ENCODE measurements around the gene ASB1. TPM values are rescaled to one million over a fixed set of nuclear protein-coding genes. Genes with fewer than 3 reads are reported as not detected.

The ASB1 gene
- total RNA-seq, 2 experiments from 2014 or later: 14.3 to 19.6 TPM

DNA sequence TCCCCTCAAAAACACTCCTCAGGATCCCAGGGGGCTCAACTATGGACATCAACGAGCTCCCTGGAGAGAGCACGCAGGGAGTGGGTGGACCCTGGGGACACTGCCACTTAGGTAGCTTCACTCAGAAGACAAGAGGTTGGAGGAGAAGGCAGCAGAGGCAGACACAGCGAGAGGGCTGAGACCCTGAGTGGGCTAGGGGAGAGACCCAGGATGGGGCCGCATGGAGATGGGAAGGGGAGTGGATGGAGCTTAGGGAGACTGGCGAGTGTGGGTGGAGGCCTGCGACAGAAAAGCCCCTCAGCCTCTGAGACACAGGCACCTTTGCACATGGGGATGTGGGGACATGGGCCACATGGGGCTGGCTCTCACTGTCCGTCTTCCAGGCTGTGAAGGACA is 70.9 kb downstream of the ASB1 start:
- TF ChIP-seq CTCF (IDR thresholded peaks at IDR 0.05): no peak
- Histone ChIP-seq H3K9me3 (ENCODE audit: control insufficient read depth in 1 of 2, insufficient read depth in 1 of 2, low read length in 2 of 2) (no peaks in the 10 kb centered on the region), H3K27me3 (ENCODE audit: control insufficient read depth in 1 of 2, insufficient read depth in 2 of 2, low read length in 2 of 2) (no peaks in the 10 kb centered on the region), H3K4me1 (ENCODE audit: insufficient read depth, low read length) (peaks cover 25% of the 10 kb centered on the region), H3K27ac (ENCODE audit: low read depth in 1 of 2, low read length in 2 of 2) (no peak overlapping the region), H3K4me3 (ENCODE audit: low read length) (no peak overlapping the region), H3K36me3 (ENCODE audit: insufficient read depth, low read length) (no peaks in the 10 kb centered on the region)
- H3K27ac Mint-ChIP-seq: no peak overlapping the region
- intact Hi-C loops (cut with DNase I, micrococcal nuclease): no loop called here
- no peak for DNase-seq
- no peaks in the 10 kb centered on the region for H3K36me3 Mint-ChIP-seq (ENCODE audit: low read depth)
- POLR2A ChIA-PET: no interaction called here
- H3K4me3 Mint-ChIP-seq: no peak overlapping the region
- peaks cover 32% of the 10 kb centered on the region for H3K4me1 Mint-ChIP-seq (ENCODE audit: low read depth)
- ATAC-seq (ENCODE audit: poor library complexity): no peak
- no peaks in the 10 kb centered on the region for H3K9me3 Mint-ChIP-seq
- no peaks in the 10 kb centered on the region for H3K27me3 Mint-ChIP-seq
- CTCF ChIA-PET: no interaction called here

- ATAC-seq (ENCODE audit: poor library complexity) (no peak), DNase-seq (no peak)
- ChIA-PET CTCF (interaction anchor here (1.2 kb wide), 1 partner anchor 13 kb away, joined by 3 read pairs; no protein-coding TSS in a partner anchor), POLR2A (no interaction called here)
- no peaks in the 10 kb centered on the region for H3K27me3 ChIP-seq (ENCODE audit: control insufficient read depth in 1 of 2, insufficient read depth in 2 of 2, low read length in 2 of 2)
- no peak overlapping the region for H3K4me3 Mint-ChIP-seq
- TF ChIP-seq CTCF (IDR thresholded peaks at IDR 0.05): no peak
- H3K36me3 Mint-ChIP-seq (ENCODE audit: low read depth): no peaks in the 10 kb centered on the region
- no peak overlapping the region for H3K27ac ChIP-seq (ENCODE audit: low read depth in 1 of 2, low read length in 2 of 2)
- H3K36me3 ChIP-seq (ENCODE audit: insufficient read depth, low read length): no peaks in the 10 kb centered on the region
- no peaks in the 10 kb centered on the region for H3K9me3 Mint-ChIP-seq
- H3K4me1 Mint-ChIP-seq (ENCODE audit: low read depth): peaks cover 27% of the 10 kb centered on the region
- H3K9me3 ChIP-seq (ENCODE audit: control insufficient read depth in 1 of 2, insufficient read depth in 1 of 2, low read length in 2 of 2): no peaks in the 10 kb centered on the region
- H3K4me1 ChIP-seq (ENCODE audit: insufficient read depth, low read length): peaks cover 19% of the 10 kb centered on the region
- no peak overlapping the region for H3K4me3 ChIP-seq (ENCODE audit: low read length)
- intact Hi-C loops (cut with DNase I, micrococcal nuclease): no loop called here
- no peaks in the 10 kb centered on the region for H3K27me3 Mint-ChIP-seq
- no peak overlapping the region for H3K27ac Mint-ChIP-seq
Observed at GRCh38 chr2:238498188-238498587, 71.5 kb downstream of the ASB1 start.

DNA sequence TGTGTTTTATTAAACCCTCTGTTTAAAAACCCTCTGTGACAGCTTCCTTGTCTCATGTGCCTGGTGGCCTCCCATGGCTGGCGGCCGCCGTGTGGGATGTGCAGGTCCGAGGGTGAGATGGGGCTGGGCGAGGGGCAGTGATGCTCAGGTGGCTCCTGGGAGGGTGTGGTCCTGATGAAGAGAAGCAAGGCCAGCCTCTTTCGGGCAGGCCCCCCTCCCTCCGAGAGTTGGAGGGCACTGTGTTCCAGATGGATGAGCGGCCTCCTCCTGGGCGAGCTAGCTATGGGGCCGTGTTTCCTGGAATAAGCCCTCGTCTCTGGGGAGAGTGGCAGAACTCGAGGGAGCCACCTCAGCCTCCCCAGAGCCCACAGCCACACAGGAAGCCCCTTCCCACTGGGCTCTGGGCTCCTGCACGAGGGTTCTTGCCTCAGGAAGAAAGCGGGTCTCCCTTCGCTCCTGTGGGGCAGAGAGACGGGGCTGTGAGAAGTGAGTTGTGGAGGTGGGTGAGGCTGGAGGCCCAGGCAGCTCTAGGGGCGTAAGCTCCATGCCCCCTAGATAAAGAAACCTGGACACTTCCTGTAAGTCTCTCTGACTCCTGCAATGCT is 72.1 kb downstream of the ASB1 start:
- Mint-ChIP-seq H3K4me1 (ENCODE audit: low read depth) (peaks cover 21% of the 10 kb centered on the region), H3K36me3 (ENCODE audit: low read depth) (no peaks in the 10 kb centered on the region), H3K27ac (no peak overlapping the region), H3K4me3 (no peak overlapping the region), H3K27me3 (no peaks in the 10 kb centered on the region), H3K9me3 (no peaks in the 10 kb centered on the region)
- no peak for ATAC-seq (ENCODE audit: poor library complexity)
- Histone ChIP-seq H3K36me3 (ENCODE audit: insufficient read depth, low read length) (no peaks in the 10 kb centered on the region), H3K27ac (ENCODE audit: low read depth in 1 of 2, low read length in 2 of 2) (no peak overlapping the region), H3K4me3 (ENCODE audit: low read length) (no peak overlapping the region), H3K4me1 (ENCODE audit: insufficient read depth, low read length) (peaks cover 13% of the 10 kb centered on the region), H3K9me3 (ENCODE audit: control insufficient read depth in 1 of 2, insufficient read depth in 1 of 2, low read length in 2 of 2) (no peaks in the 10 kb centered on the region), H3K27me3 (ENCODE audit: control insufficient read depth in 1 of 2, insufficient read depth in 2 of 2, low read length in 2 of 2) (no peaks in the 10 kb centered on the region)
- ChIA-PET POLR2A (no interaction called here), CTCF (interaction anchor here (1.2 kb wide), 1 partner anchor 14 kb away, joined by 3 read pairs; no protein-coding TSS in a partner anchor)
- no peak for DNase-seq
- intact Hi-C loops (cut with DNase I, micrococcal nuclease): no loop called here
- no peak for TF ChIP-seq CTCF (IDR thresholded peaks at IDR 0.05)

Measured in CD4-positive, alpha-beta T cell (primary cell).